GM12875 (cell line): Measurements from ENCODE around the gene CELF5.

ENCODE experiments used
- H3K4me3 ChIP-seq: one replicate; pipeline ENCODE4 v1.5.1; 2011; ENCODE audit warnings: low read depth, low read length, control low read depth
- TF ChIP-seq, protein P1 (sequence below): IDR thresholded peaks from 2 replicates; pipeline ENCODE4 v1.5.1; 2011; ENCODE audit warnings: low read depth, mild to moderate bottlenecking, control low read depth, inconsistent platforms, low read length, moderate library complexity, borderline replicate concordance; ENCODE audit not compliant: insufficient read depth

The CELF5 gene

DNA sequence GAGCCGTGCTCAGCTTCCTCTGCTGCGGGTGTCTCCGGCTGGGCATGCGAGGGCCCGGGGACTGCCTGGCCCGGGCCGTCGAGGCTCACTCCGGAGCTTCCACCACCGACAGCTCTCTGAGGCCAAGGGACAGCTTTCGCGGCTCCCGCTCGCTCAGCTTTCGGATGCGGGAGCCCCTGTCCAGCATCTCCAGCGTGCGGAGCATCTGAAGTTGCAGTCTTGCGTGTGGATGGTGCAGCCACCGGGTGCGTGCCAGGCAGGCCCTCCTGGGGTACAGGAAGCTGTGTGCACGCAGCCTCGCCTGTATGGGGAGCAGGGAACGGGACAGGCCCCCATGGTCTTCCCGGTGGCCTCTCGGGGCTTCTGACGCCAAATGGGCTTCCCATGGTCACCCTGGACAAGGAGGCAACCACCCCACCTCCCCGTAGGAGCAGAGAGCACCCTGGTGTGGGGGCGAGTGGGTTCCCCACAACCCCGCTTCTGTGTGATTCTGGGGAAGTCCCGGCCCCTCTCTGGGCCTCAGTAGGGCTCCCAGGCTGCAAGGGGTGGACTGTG lies 44.6 kb upstream of the CELF5 start:
- H3K4me3 ChIP-seq = peak overlapping the region; percentile 97
- TF ChIP-seq, protein P1, sequence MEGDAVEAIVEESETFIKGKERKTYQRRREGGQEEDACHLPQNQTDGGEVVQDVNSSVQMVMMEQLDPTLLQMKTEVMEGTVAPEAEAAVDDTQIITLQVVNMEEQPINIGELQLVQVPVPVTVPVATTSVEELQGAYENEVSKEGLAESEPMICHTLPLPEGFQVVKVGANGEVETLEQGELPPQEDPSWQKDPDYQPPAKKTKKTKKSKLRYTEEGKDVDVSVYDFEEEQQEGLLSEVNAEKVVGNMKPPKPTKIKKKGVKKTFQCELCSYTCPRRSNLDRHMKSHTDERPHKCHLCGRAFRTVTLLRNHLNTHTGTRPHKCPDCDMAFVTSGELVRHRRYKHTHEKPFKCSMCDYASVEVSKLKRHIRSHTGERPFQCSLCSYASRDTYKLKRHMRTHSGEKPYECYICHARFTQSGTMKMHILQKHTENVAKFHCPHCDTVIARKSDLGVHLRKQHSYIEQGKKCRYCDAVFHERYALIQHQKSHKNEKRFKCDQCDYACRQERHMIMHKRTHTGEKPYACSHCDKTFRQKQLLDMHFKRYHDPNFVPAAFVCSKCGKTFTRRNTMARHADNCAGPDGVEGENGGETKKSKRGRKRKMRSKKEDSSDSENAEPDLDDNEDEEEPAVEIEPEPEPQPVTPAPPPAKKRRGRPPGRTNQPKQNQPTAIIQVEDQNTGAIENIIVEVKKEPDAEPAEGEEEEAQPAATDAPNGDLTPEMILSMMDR = no peak

DNA sequence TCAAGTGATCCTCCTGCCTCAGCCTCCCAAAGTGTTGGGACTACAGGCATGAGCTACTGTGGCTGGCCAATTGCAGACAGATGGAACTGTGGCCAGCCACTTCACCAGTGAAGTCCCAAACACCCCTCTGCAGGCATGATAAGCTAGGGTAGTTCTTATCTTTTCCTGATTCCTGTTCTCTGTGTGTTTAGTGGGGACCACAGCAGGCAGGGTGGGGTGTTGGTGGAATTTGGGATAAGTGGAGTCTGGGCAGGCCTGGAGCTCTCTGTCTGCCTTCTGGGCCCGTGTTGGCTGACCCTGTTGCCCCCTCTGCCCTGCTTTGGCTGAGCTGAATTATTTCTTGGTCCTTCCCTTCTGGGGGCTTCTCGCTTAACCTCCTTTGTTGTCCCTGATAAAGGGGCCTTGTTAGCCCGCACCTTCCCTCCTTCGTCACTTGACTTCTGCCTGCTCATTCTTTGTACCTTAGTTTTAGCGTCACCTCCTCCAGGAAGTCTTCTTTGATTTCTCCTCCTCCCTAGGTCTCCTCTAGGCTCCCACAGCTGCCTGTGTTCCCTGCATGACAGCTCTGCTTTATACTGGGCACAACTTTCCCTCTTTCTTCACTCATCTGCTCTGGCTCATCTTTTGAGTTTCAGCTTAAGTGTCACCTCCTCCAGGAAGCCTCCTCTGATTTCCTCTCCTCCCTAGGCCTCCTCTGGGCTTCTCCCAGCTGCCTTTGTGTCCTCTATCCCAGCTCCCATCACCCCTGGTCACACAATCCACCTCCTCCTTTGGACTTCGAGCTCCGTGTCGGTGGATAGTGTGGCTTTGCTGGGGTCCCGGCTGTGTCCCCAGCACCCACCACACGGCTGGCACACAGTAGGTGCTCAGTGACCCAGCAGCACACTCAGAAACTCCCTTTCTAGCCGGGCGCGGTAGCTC lies 40.5 kb upstream of the CELF5 start:
- TF ChIP-seq, protein P1 = no peak
- H3K4me3 ChIP-seq = no peak overlapping the region

DNA sequence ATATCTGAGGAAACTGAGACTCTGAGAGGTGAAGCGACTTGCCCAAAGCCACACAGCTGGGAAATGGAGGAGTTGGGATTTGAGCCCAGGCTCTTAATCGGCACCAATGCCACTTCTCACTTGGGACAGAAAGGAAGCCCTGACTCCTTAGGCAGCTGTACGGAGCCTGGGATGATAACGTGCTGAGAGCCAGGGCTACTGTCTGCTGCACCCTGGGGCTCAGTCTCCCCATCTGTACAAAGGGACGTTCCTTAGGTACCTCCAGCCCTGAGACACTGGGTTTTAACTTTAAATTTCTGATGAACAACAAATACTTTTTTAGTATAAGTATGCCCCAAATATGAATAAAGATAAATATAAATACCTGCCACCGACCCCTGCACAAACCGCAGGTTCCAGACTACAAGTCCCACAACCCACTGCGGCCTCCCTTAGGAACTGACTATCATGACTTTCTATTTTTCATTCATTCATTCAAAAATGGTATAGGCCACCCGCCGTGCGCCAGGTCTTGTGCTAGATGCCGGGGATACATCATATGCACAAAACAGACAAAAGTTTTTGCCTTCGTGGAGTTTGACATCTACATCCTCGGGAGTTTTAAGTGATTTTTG lies 39.5 kb upstream of the CELF5 start:
- peak overlapping the region; percentile 99 for H3K4me3 ChIP-seq
- TF ChIP-seq, protein P1 = no peak

DNA sequence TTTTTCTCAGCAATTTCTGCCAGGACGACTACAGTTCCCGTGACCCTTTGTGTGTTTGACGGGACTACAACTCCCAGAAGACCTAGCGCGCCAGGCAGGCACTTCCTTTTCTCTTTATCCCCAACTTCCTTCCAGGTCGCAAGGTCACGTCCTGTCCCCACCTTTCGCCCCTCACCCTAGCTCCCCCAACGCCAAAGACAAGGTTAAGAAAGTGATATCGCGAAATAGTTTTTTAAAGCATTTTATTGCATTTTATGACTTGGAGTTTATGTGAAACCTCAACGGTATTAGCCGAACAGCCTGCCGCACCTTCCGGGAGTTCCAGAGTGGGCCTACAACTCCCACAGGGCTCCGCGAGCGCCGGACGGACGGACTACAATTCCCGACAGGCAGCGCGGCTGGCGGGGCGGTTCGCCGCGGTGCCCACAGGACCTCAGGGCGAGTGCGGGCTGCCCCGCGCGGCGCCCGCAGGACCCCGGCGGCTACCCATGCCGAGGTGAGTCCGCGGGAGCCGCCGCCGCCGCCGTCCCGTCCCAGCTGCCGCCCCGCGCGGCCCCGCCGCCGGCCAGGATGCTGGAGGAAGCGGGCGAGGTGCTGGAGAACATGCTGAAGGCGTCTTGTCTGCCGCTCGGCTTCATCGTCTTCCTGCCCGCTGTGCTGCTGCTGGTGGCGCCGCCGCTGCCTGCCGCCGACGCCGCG lies 38.9 kb upstream of the CELF5 start, which contains the start of gene NCLN:
Gene NCLN, plus strand, starts transcription at position 470 of the 699 bp plus-strand sequence. Its CDS starts 101 bp downstream, at position 571.
- peak within 1 kb of the TSS; percentile 99 for H3K4me3 ChIP-seq
- TF ChIP-seq, protein P1 = no peak

DNA sequence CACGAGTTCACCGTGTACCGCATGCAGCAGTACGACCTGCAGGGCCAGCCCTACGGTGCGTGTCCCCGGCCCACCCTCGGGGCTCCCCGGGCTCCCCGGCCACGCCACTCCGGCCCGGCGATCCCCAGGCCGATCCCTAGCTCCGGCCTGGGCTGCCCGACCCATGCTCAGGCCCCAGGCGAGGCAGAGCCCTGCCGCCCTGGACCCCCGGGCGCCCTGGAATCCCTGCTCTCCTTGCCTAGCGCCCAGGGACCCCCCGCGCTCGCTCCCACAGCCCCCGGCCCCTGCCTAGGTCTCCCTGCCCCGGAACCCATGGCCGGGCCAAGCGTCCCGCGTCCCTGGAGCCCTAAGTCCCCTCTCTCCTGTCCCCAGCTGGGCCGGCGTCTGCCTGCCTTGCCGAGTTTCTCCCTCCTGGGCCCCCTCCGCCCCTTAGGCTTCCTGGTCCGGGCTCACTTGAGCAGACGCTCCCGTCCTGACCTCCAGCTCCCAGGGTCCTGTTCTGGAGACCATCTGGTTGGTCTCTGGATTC lies 38.2 kb upstream of the CELF5 start:
- H3K4me3 ChIP-seq = peak overlapping the region; percentile 99
- TF ChIP-seq, protein P1 = no peak

DNA sequence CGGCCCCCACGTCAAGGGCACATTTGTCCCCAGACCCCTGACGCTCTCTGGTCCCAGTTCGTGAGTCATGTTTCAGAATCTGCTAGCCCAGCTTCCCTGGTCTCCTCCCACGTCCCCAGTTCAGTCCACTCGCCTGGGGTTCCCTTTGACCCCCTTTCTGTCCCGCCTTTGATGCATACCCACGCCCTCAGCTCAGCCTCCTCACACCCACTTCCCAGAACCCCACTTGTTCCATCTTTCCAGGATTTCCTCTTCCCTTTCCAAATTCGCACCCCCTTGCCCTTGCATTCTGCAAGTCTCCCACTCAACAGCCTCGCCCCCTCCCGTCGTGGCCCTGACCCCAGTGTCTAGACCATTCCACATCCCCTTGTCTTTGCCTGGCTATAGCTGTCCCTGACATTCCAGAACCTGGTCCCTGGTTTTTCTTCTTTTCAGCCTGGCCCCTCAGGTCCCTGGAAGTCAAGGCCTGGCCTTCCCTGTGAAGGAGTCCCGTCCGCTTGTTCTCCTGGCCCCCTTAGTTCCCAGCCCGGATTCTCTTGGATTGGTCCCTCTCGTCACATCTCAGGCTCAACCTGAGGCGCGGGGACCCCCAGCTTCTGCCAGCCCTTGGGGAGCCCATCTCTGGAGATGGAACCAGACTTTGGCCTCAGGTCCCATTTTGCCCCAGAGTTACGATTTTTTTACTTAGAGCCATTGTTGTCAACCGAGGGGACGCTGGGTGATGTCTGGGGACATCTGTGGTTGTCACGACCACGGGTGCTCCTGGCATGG lies 37.4 kb upstream of the CELF5 start:
- TF ChIP-seq, protein P1 = no peak
- H3K4me3 ChIP-seq = peak overlapping the region; percentile 99
